Endothelial cell of umbilical vein (primary cell): Measurements from ENCODE around the gene DHRS9. TPM values are rescaled to one million over a fixed set of nuclear protein-coding genes. Genes with fewer than 3 reads are reported as not detected.
"Not testable (repeated sequence)": the region's sequence is repeated elsewhere in the genome, so short reads cannot be mapped to it uniquely, and the experiment has no call there.

Experiments used
- BruUV-seq: library from RNA; stranded (reverse); fragments of 400-500 nt; replicated peaks from 2 replicates; lab custom pipeline; 2021; lab: Mats Ljungman, UMichigan
- CTCF ChIA-PET: fragments of 300-600, 350-600 bp; sonication (Branson Sonifier 250); formaldehyde crosslinking; loops from one replicate; lab custom pipeline; 2021; ENCODE audit warnings: antibody characterized with exemption, inconsistent platforms; lab: Charles Lee
- POLR2A ChIA-PET: fragments of 300-600, 350-600 bp; sonication (Branson Sonifier 250); formaldehyde crosslinking; loops from one replicate; lab custom pipeline; 2021; ENCODE audit warnings: antibody characterized with exemption, inconsistent platforms; lab: Charles Lee
- DNase-seq: peaks from one replicate; pipeline ENCODE4 v3.0.0-alpha.2; 2011; ENCODE audit warnings: low read depth, low spot score
- FAIRE-seq: peaks from 2 replicates; lab custom pipeline; 2011; peaks lifted over from hg19 to GRCh38; lab: Jason Lieb, UNC
- H2AFZ ChIP-seq: 2 replicates; pipeline ENCODE4 v1.6.0; 2012; ENCODE audit warnings: low read depth, low read length, control low read depth, inconsistent platforms
- H3K27ac ChIP-seq: 2 replicates; pipeline ENCODE4 v1.5.1; 2011; ENCODE audit warnings: low read depth, mild to moderate bottlenecking, control low read depth, low read length, moderate library complexity; ENCODE audit not compliant: insufficient read depth
- H3K27me3 ChIP-seq, 2 experiments: 2 replicates each; pipeline versions ENCODE4 v1.6.0 to v1.6.1; 2011; ENCODE audit warnings: low read length in 2 of 2, mixed read lengths in 1 of 2; ENCODE audit not compliant: control insufficient read depth in 2 of 2, insufficient read depth in 2 of 2
- H3K36me3 ChIP-seq, 2 experiments: 2 replicates in 1 of 2; 3 replicates in 1 of 2; pipeline ENCODE4 v1.5.1; 2011; ENCODE audit warnings: low read length in 2 of 2, mild to moderate bottlenecking in 1 of 2, moderate library complexity in 1 of 2; ENCODE audit not compliant: control insufficient read depth in 2 of 2, insufficient read depth in 2 of 2; ENCODE audit errors: extremely low read depth in 1 of 2
- H3K4me1 ChIP-seq: 3 replicates; pipeline ENCODE4 v1.5.1; 2011; ENCODE audit warnings: mild to moderate bottlenecking, low read length; ENCODE audit not compliant: control insufficient read depth, insufficient read depth; ENCODE audit errors: extremely low read depth
- H3K4me2 ChIP-seq: 2 replicates; pipeline ENCODE4 v1.6.1; 2011; ENCODE audit warnings: low read length, control low read depth, mixed read lengths; ENCODE audit not compliant: insufficient read depth
- H3K4me3 ChIP-seq, 3 experiments: fragments of 200-600 bp in 1 of 3; sonication (generic), shearing (Covaris generic) in 1 of 3; replicated peaks in 1 of 3; 2 replicates each; pipeline ENCODE4 v1.5.1; 2011 to 2016; ENCODE audit warnings: control low read depth in 3 of 3, low read length in 3 of 3, mild to moderate bottlenecking in 2 of 3, inconsistent platforms in 1 of 3, low read depth in 1 of 3, moderate library complexity in 1 of 3; ENCODE audit not compliant: insufficient read depth in 1 of 3
- H3K79me2 ChIP-seq: 2 replicates; pipeline ENCODE4 v1.6.0; 2012; ENCODE audit warnings: low read length, inconsistent platforms; ENCODE audit not compliant: control insufficient read depth, insufficient read depth
- H3K9ac ChIP-seq: replicated peaks from 2 replicates; pipeline ENCODE3; 2011; ENCODE audit warnings: low read length, control low read depth; ENCODE audit not compliant: insufficient read depth; ENCODE audit errors: extremely low read depth
- H3K9me1 ChIP-seq: replicated peaks from 3 replicates; pipeline ENCODE4 v1.6.0; 2011; ENCODE audit warnings: mild to moderate bottlenecking, low read length; ENCODE audit not compliant: control insufficient read depth, insufficient read depth; ENCODE audit errors: extremely low read depth
- H3K9me3 ChIP-seq: replicated peaks from 2 replicates; pipeline ENCODE4 v1.5.1; 2012; ENCODE audit warnings: low read length, inconsistent platforms; ENCODE audit not compliant: control insufficient read depth, insufficient read depth
- H4K20me1 ChIP-seq: replicated peaks from 2 replicates; pipeline ENCODE3; 2011; ENCODE audit warnings: mild to moderate bottlenecking, low read length; ENCODE audit not compliant: control insufficient read depth, insufficient read depth; ENCODE audit errors: extremely low read depth
- FOS ChIP-seq: IDR thresholded peaks from 2 replicates; pipeline ENCODE4 v1.6.1; 2011; ENCODE audit warnings: mild to moderate bottlenecking, low read length, moderate library complexity, borderline replicate concordance; ENCODE audit not compliant: insufficient read depth
- JUN ChIP-seq: IDR thresholded peaks from 2 replicates; pipeline ENCODE4 v1.6.1; 2011; ENCODE audit warnings: borderline replicate concordance, low read depth; ENCODE audit not compliant: insufficient read length, insufficient read depth
- MYC ChIP-seq: IDR thresholded peaks from one replicate; pipeline ENCODE4 v1.6.1; 2011; ENCODE audit warnings: mild to moderate bottlenecking, low read depth, low read length
- dilution Hi-C: fragments of 300-500 bp; cut with MboI; formaldehyde crosslinking; loops from one replicate; pipeline ENCODE4 v1.15.0; 2019; ENCODE audit warnings: low sequenced_read_pairs; ENCODE audit not compliant: extremely low pct_ligation_motif_present
- intact Hi-C: fragments of 100-400 bp; cut with micrococcal nuclease; formaldehyde crosslinking; loops from one replicate; pipeline ENCODE4 v1.10.0; 2022
- polyA plus RNA-seq, 4 experiments: library from polyadenylated mRNA; depleted of rRNA in 3 of 4; stranded (reverse) in 3 of 4; unstranded in 1 of 4; fragments of >200 nt; gene quantifications; 2 replicates each; pipeline versions ENCODE4 v1.2.1 to v1.2.3, GENCODE V29; 2011 to 2012; ENCODE audit warnings: missing spikeins in 1 of 4
- total RNA-seq: library from RNA; stranded (reverse); gene quantifications from 2 replicates; pipeline ENCODE4 v1.2.3, GENCODE V29; 2021

Gene DHRS9
- total and polyA plus RNA-seq, 2 donors (not counting 3 experiments of a cell fraction or from before 2014, with no cell fraction given), result 0.40 TPM; not detected in 1

- CTCF ChIA-PET, result no interaction called here
- Histone ChIP-seq H3K36me3 (no peaks in the 10 kb centered on the region), H3K9me1 (no peaks in the 10 kb centered on the region), H3K4me1 (peaks cover 5% of the 10 kb centered on the region), H3K4me2 (no peak overlapping the region), H3K27ac (peak overlapping the region; percentile 2), H4K20me1 (no peaks in the 10 kb centered on the region), H3K9ac (no peak overlapping the region), H3K9me3 (peaks cover 2% of the 10 kb centered on the region), H3K4me3 (no peak overlapping the region), H3K27me3 (no peaks in the 10 kb centered on the region), H2AFZ (peak overlapping the region; percentile 41), H3K79me2 (no peaks in the 10 kb centered on the region)
- FAIRE-seq, result peak; percentile 18
- intact Hi-C loops (no loop called here), dilution Hi-C loops (no loop called here)
- POLR2A ChIA-PET, result no interaction called here
- TF ChIP-seq FOS (peak; percentile 73), MYC (no peak), JUN (peak; percentile 20)
- BruUV-seq, result no TSS peak
- DNase-seq, result peak; percentile 44
Observed at GRCh38 chr2:169050476-169051240, 18.7 kb upstream of the DHRS9 start.

GRCh38 chr2:169054575-169054974 is 14.8 kb upstream of the DHRS9 start:
- H3K9me3 ChIP-seq, BruUV-seq, H3K9ac ChIP-seq, H4K20me1 ChIP-seq, H3K79me2 ChIP-seq, H3K27me3 ChIP-seq, H3K4me2 ChIP-seq, POLR2A ChIA-PET, H2AFZ ChIP-seq, intact Hi-C loops, H3K4me3 ChIP-seq, FAIRE-seq, H3K9me1 ChIP-seq, dilution Hi-C loops, DNase-seq, H3K27ac ChIP-seq, H3K4me1 ChIP-seq, H3K36me3 ChIP-seq: not testable (repeated sequence)
- CTCF ChIA-PET, result interaction anchor here (0.5 kb wide), 1 partner anchor 829 kb away, joined by 3 read pairs; no protein-coding TSS in a partner anchor

- H3K36me3 ChIP-seq, H3K4me1 ChIP-seq, DNase-seq, H3K27ac ChIP-seq, H3K79me2 ChIP-seq, CTCF ChIA-PET, BruUV-seq, FAIRE-seq, intact Hi-C loops, H3K4me2 ChIP-seq, H4K20me1 ChIP-seq, H3K9me3 ChIP-seq, POLR2A ChIA-PET, dilution Hi-C loops, H3K9me1 ChIP-seq, H3K27me3 ChIP-seq, H3K4me3 ChIP-seq, H3K9ac ChIP-seq, H2AFZ ChIP-seq: not testable (repeated sequence)
Observed at GRCh38 chr2:169064199-169064598, 5.2 kb upstream of the DHRS9 start.
